Activated naive CD4-positive, alpha-beta T cell (primary cell): ENCODE data around the gene ABHD1.
A peak's percentile ranks its signal among the peaks of the same experiment; 100 is the strongest.
"Not testable (repeated sequence)": the region's sequence is repeated elsewhere in the genome, so short reads cannot be mapped to it uniquely, and the experiment has no call there.

ENCODE experiments used
- DNase-seq, 4 experiments: peaks; one replicate each; lab custom pipeline; 2025; lab: John Stamatoyannopoulos, UW

The ABHD1 gene

GRCh38 chr2:27123302-27124150 lies at the start of gene ABHD1:
TSS of gene ABHD1 (plus strand) at chr2:27123815. CDS start at chr2:27123949, 134 bp downstream.
- DNase-seq, result peak in 2 of 4 experiments; percentile 27 to 54

- peak in 2 of 4 experiments; percentile 19 to 56 for DNase-seq
These were observed 48.7 kb upstream of the ABHD1 start for GRCh38 chr2:27074738-27075565.

GRCh38 chr2:27075566-27075871 lies 48.1 kb upstream of the ABHD1 start:
- not testable (repeated sequence) for DNase-seq

GRCh38 chr2:27076323-27076722 lies 47.3 kb upstream of the ABHD1 start:
- DNase-seq, result no peak

- DNase-seq, result no peak
These were observed 46.4 kb upstream of the ABHD1 start for GRCh38 chr2:27077231-27077630.

- no peak for DNase-seq
These were observed 45.1 kb upstream of the ABHD1 start, which contains the start of gene EMILIN1 for GRCh38 chr2:27078267-27079194. TSS of gene EMILIN1 (plus strand) at chr2:27078615. CDS start at chr2:27079066, 451 bp downstream.

- DNase-seq, result no peak
These were observed 44.1 kb upstream of the ABHD1 start for GRCh38 chr2:27079233-27080139.

- DNase-seq, result no peak
These were observed 43.5 kb upstream of the ABHD1 start for GRCh38 chr2:27080140-27080469.

- no peak for DNase-seq
These were observed 43.0 kb upstream of the ABHD1 start for GRCh38 chr2:27080603-27080936.

GRCh38 chr2:27081984-27082772 lies 41.4 kb upstream of the ABHD1 start:
- no peak for DNase-seq

- DNase-seq, result no peak
These were observed 40.7 kb upstream of the ABHD1 start for GRCh38 chr2:27082773-27083409.

- DNase-seq, result no peak
These were observed 40.0 kb upstream of the ABHD1 start for GRCh38 chr2:27083410-27084296.

- DNase-seq, result no peak
These were observed 39.1 kb upstream of the ABHD1 start for GRCh38 chr2:27084297-27085061.

GRCh38 chr2:27085062-27085672 lies 38.4 kb upstream of the ABHD1 start:
- no peak for DNase-seq

GRCh38 chr2:27085673-27086089 lies 37.9 kb upstream of the ABHD1 start:
- no peak for DNase-seq

- peak; percentile 97 to 99 (median 98) for DNase-seq
These were observed 37.4 kb upstream of the ABHD1 start for GRCh38 chr2:27086090-27086723.
